ENCODE measurements around the gene SULT1B1. TPM values are rescaled to one million over a fixed set of nuclear protein-coding genes. Genes with fewer than 3 reads are reported as not detected.

SULT1B1 gene
- polyA plus RNA-seq, 1 donor, result 0.73 TPM

GRCh38 chr4:69697536-69698242 lies 62.7 kb downstream of the SULT1B1 start:
- DNase-seq, result no peak

GRCh38 chr4:69689599-69689998 lies 70.8 kb downstream of the SULT1B1 start:
- peak; percentile 40 for DNase-seq

GRCh38 chr4:69684804-69685203 lies 75.6 kb downstream of the SULT1B1 start:
- DNase-seq, result no peak

Other genes with a start within 250 kb of the SULT1B1 start
- gene UGT2A2, start 121.0 kb downstream of the SULT1B1 start, polyA plus RNA-seq (ENCODE audit: insufficient read length), result not detected
- 8.6 TPM for gene UGT2A1, start 107.4 kb downstream of the SULT1B1 start, polyA plus RNA-seq (ENCODE audit: insufficient read length)
- gene SULT1E1, start 99.5 kb upstream of the SULT1B1 start, polyA plus RNA-seq (ENCODE audit: insufficient read length), result 585 TPM
- not detected for gene CSN1S1, start 170.4 kb upstream of the SULT1B1 start, polyA plus RNA-seq (ENCODE audit: insufficient read length)
- not detected for gene CSN2, start 205.1 kb upstream of the SULT1B1 start, polyA plus RNA-seq (ENCODE audit: insufficient read length)
- gene STATH, start 235.3 kb upstream of the SULT1B1 start, polyA plus RNA-seq (ENCODE audit: insufficient read length), result 1.5 TPM